KMS-11 (cell line): Measurements from ENCODE around the gene ZBTB26.

ENCODE experiments used
- H2AFZ ChIP-seq: fragments of 200-600 bp; sonication (generic); 2 replicates; pipeline ENCODE4 v1.6.1; 2016; ENCODE audit warnings: antibody characterized with exemption, mixed run types, low read depth
- H3K27ac ChIP-seq: fragments of 200-600 bp; sonication (generic); 2 replicates; pipeline ENCODE4 v1.6.1; 2016; ENCODE audit warnings: mild to moderate bottlenecking, mixed run types
- H3K27me3 ChIP-seq: fragments of 200-600 bp; sonication (generic); 2 replicates; pipeline ENCODE4 v1.6.1; 2017; ENCODE audit warnings: mild to moderate bottlenecking, low read depth, mixed run types, moderate library complexity; ENCODE audit not compliant: insufficient read depth
- H3K36me3 ChIP-seq: fragments of 200-600 bp; sonication (generic); 2 replicates; pipeline ENCODE4 v1.6.1; 2017; ENCODE audit warnings: mild to moderate bottlenecking, mixed run types; ENCODE audit not compliant: insufficient read depth
- H3K4me1 ChIP-seq: fragments of 200-600 bp; sonication (generic); 2 replicates; pipeline ENCODE4 v1.6.1; 2016; ENCODE audit warnings: mild to moderate bottlenecking, low read depth, mixed run types; ENCODE audit not compliant: poor library complexity, severe bottlenecking
- H3K4me2 ChIP-seq: fragments of 200-600 bp; sonication (generic); 2 replicates; pipeline ENCODE4 v1.7.0; 2016; ENCODE audit warnings: mild to moderate bottlenecking, mixed run types
- H3K4me3 ChIP-seq: fragments of 200-600 bp; sonication (generic); IDR thresholded peaks from 2 replicates; pipeline ENCODE4 v1.6.1; 2017; ENCODE audit warnings: low read depth, low read length, mixed read lengths; ENCODE audit not compliant: insufficient read depth
- H3K79me2 ChIP-seq: fragments of 200-600 bp; sonication (generic); 2 replicates; pipeline ENCODE4 v1.6.1; 2016; ENCODE audit warnings: low read depth, mixed run types; ENCODE audit not compliant: insufficient read depth
- H3K9ac ChIP-seq: fragments of 200-600 bp; sonication (generic); 2 replicates; pipeline ENCODE4 v1.6.1; 2016; ENCODE audit warnings: mild to moderate bottlenecking, mixed run types
- H4K20me1 ChIP-seq: fragments of 200-600 bp; sonication (generic); 2 replicates; pipeline ENCODE4 v1.6.1; 2016; ENCODE audit warnings: mild to moderate bottlenecking, mixed run types; ENCODE audit not compliant: insufficient read depth
- CTCF ChIP-seq: fragments of 200-600 bp; sonication (generic); conservative IDR thresholded peaks from 2 replicates; pipeline ENCODE4 v1.6.1; 2017; ENCODE audit warnings: low read depth, mild to moderate bottlenecking, antibody characterized with exemption, low read length, moderate library complexity, mixed read lengths

The ZBTB26 gene

GRCh38 chr9:122936883-122937282 is 5.6 kb upstream of the ZBTB26 start:
- Histone ChIP-seq H3K36me3 (no peaks in the 10 kb centered on the region), H3K4me1 (peaks cover 30% of the 10 kb centered on the region), H3K9ac (no peak overlapping the region), H2AFZ (no peak overlapping the region), H3K27ac (no peak overlapping the region), H3K27me3 (no peaks in the 10 kb centered on the region), H3K4me2 (no peak overlapping the region), H4K20me1 (no peaks in the 10 kb centered on the region), H3K79me2 (peaks cover 43% of the 10 kb centered on the region), H3K4me3 (no peak overlapping the region)
- TF ChIP-seq CTCF = no peak

GRCh38 chr9:122936464-122936863 is 5.2 kb upstream of the ZBTB26 start:
- Histone ChIP-seq H3K79me2 (peaks cover 40% of the 10 kb centered on the region), H3K27me3 (no peaks in the 10 kb centered on the region), H3K9ac (no peak overlapping the region), H3K4me3 (no peak overlapping the region), H2AFZ (no peak overlapping the region), H3K4me1 (peaks cover 26% of the 10 kb centered on the region), H4K20me1 (no peaks in the 10 kb centered on the region), H3K27ac (no peak overlapping the region), H3K4me2 (no peak overlapping the region), H3K36me3 (no peaks in the 10 kb centered on the region)
- no peak for TF ChIP-seq CTCF

- Histone ChIP-seq H3K4me1 (peaks cover 22% of the 10 kb centered on the region), H3K4me2 (peak overlapping the region; percentile 89), H2AFZ (peak overlapping the region; percentile 68), H3K79me2 (peaks cover 35% of the 10 kb centered on the region), H3K27me3 (no peaks in the 10 kb centered on the region), H3K4me3 (peak overlapping the region; percentile 30), H3K36me3 (no peaks in the 10 kb centered on the region), H3K9ac (peak overlapping the region; percentile 62), H4K20me1 (no peaks in the 10 kb centered on the region), H3K27ac (peak overlapping the region; percentile 46)
- TF ChIP-seq CTCF = no peak
These were observed 629 bp downstream of the ZBTB26 start for GRCh38 chr9:122930541-122931225.

GRCh38 chr9:122929796-122930354 is 1.4 kb downstream of the ZBTB26 start:
- Histone ChIP-seq H4K20me1 (no peaks in the 10 kb centered on the region), H3K36me3 (no peaks in the 10 kb centered on the region), H3K4me2 (peak overlapping the region; percentile 89), H3K4me1 (peaks cover 22% of the 10 kb centered on the region), H3K79me2 (peaks cover 29% of the 10 kb centered on the region), H2AFZ (no peak overlapping the region), H3K27ac (no peak overlapping the region), H3K9ac (no peak overlapping the region), H3K27me3 (no peaks in the 10 kb centered on the region), H3K4me3 (no peak overlapping the region)
- no peak for TF ChIP-seq CTCF
